ENCODE results near the gene PGAM2.

The PGAM2 gene

GRCh38 chr7:44059219-44060090, 5.9 kb downstream of the PGAM2 start:
- DNase-seq (ENCODE audit: low read depth) = no peak
- no peak overlapping the region for H3K4me3 ChIP-seq (ENCODE audit: low read length)

GRCh38 chr7:44058759-44059218, 6.6 kb downstream of the PGAM2 start:
- no peak overlapping the region for H3K4me3 ChIP-seq (ENCODE audit: low read length)
- TF ChIP-seq CTCF (conservative IDR thresholded peaks at IDR 0.05; ENCODE audit: low read depth, low read length) = no peak
- no peak for DNase-seq (ENCODE audit: low read depth)

More at GRCh38 chr7:44059219-44060090, 5.9 kb downstream of the PGAM2 start:
- TF ChIP-seq CTCF (conservative IDR thresholded peaks at IDR 0.05; ENCODE audit: low read depth, low read length) = no peak

- H3K4me3 ChIP-seq (ENCODE audit: low read length) = no peak overlapping the region
- DNase-seq (ENCODE audit: low read depth) = no peak
- TF ChIP-seq CTCF (conservative IDR thresholded peaks at IDR 0.05; ENCODE audit: low read depth, low read length) = no peak
Measured at GRCh38 chr7:44057849-44058758, 7.3 kb downstream of the PGAM2 start.

GRCh38 chr7:44057181-44057848, 8.1 kb downstream of the PGAM2 start:
- no peak for DNase-seq (ENCODE audit: low read depth)
- no peak for TF ChIP-seq CTCF (conservative IDR thresholded peaks at IDR 0.05; ENCODE audit: low read depth, low read length)
- no peak overlapping the region for H3K4me3 ChIP-seq (ENCODE audit: low read length)

GRCh38 chr7:44056681-44057080, 8.7 kb downstream of the PGAM2 start:
- no peak overlapping the region for H3K4me3 ChIP-seq (ENCODE audit: low read length)
- no peak for TF ChIP-seq CTCF (conservative IDR thresholded peaks at IDR 0.05; ENCODE audit: low read depth, low read length)
- DNase-seq (ENCODE audit: low read depth) = no peak

GRCh38 chr7:44052771-44053365, 12.5 kb downstream of the PGAM2 start:
- no peak for TF ChIP-seq CTCF (conservative IDR thresholded peaks at IDR 0.05; ENCODE audit: low read depth, low read length)
- no peak for DNase-seq (ENCODE audit: low read depth)

More at GRCh38 chr7:44052771-44053365, 12.5 kb downstream of the PGAM2 start:
- no peak overlapping the region for H3K4me3 ChIP-seq (ENCODE audit: low read length)

Data from retinal pigment epithelial cell (primary cell).